HG02981 (cell line): ENCODE results near the gene PRKD1.

Experiments
- ATAC-seq: cut with Tn5 transposase; IDR thresholded peaks from one replicate; pipeline ENCODE4 v1.9.1; 2021; ENCODE audit warnings: mild to moderate bottlenecking, moderate library complexity; ENCODE audit not compliant: unreplicated experiment

The PRKD1 gene

GRCh38 chr14:29687071-29687765 lies 240.4 kb downstream of the PRKD1 start:
- no peak for ATAC-seq

- ATAC-seq: no peak
These were observed 242.7 kb downstream of the PRKD1 start for GRCh38 chr14:29684926-29685325.

GRCh38 chr14:29682789-29683188 lies 244.9 kb downstream of the PRKD1 start:
- no peak for ATAC-seq

GRCh38 chr14:29681316-29681715 lies 246.3 kb downstream of the PRKD1 start:
- ATAC-seq: no peak

- ATAC-seq: no peak
These were observed 252.9 kb downstream of the PRKD1 start for GRCh38 chr14:29674566-29675285.

- no peak for ATAC-seq
These were observed 254.8 kb downstream of the PRKD1 start for GRCh38 chr14:29672831-29673230.

GRCh38 chr14:29671034-29671433 lies 256.6 kb downstream of the PRKD1 start:
- no peak for ATAC-seq

GRCh38 chr14:29668201-29668600 lies 259.4 kb downstream of the PRKD1 start:
- ATAC-seq: no peak

- ATAC-seq: no peak
These were observed 263.1 kb downstream of the PRKD1 start for GRCh38 chr14:29664515-29664914.

GRCh38 chr14:29663281-29663801 lies 264.3 kb downstream of the PRKD1 start:
- no peak for ATAC-seq

GRCh38 chr14:29654901-29655550 lies 272.6 kb downstream of the PRKD1 start:
- ATAC-seq: no peak

- ATAC-seq: no peak
These were observed 274.3 kb downstream of the PRKD1 start for GRCh38 chr14:29653303-29653702.

- no peak for ATAC-seq
These were observed 275.1 kb downstream of the PRKD1 start for GRCh38 chr14:29652571-29652970.

GRCh38 chr14:29650554-29651269 lies 276.9 kb downstream of the PRKD1 start:
- no peak for ATAC-seq

GRCh38 chr14:29649170-29649569 lies 278.5 kb downstream of the PRKD1 start:
- no peak for ATAC-seq

- ATAC-seq: no peak
These were observed 279.6 kb downstream of the PRKD1 start for GRCh38 chr14:29648045-29648444.

GRCh38 chr14:29645117-29645516 lies 282.5 kb downstream of the PRKD1 start:
- ATAC-seq: no peak

- no peak for ATAC-seq
These were observed 284.0 kb downstream of the PRKD1 start for GRCh38 chr14:29643433-29644211.

- ATAC-seq: no peak
These were observed 290.2 kb downstream of the PRKD1 start for GRCh38 chr14:29637411-29637810.

- no peak for ATAC-seq
These were observed 290.8 kb downstream of the PRKD1 start for GRCh38 chr14:29636870-29637269.
